Lower leg skin (tissue), 4 donors: ENCODE data around the gene TYRO3. TPM values are rescaled to one million over a fixed set of nuclear protein-coding genes. Genes with fewer than 3 reads are reported as not detected.

ENCODE experiments used
- DNase-seq, 2 donors: peaks; one replicate each; pipeline ENCODE4 v3.0.0-alpha.2; 2019; ENCODE audit warnings: low spot score in 2 of 2
- H3K4me3 ChIP-seq: fragments of 200-600 bp; sonication (generic); 2 replicates; pipeline ENCODE4 v1.5.1; 2017; ENCODE audit warnings: mild to moderate bottlenecking, low read depth; ENCODE audit not compliant: poor library complexity, severe bottlenecking
- CTCF ChIP-seq, 3 donors: fragments of 450-650 bp; IDR thresholded peaks; one replicate each; pipeline ENCODE4 v1.5.1; 2016; ENCODE audit warnings: antibody characterized with exemption in 3 of 3, mild to moderate bottlenecking in 3 of 3, moderate library complexity in 2 of 3
- POLR2A ChIP-seq, 2 donors: fragments of 450-650 bp; IDR thresholded peaks; one replicate each; pipeline ENCODE4 v1.6.1; 2016 to 2017; ENCODE audit warnings: antibody characterized with exemption in 2 of 2, mild to moderate bottlenecking in 1 of 2, moderate library complexity in 1 of 2
- WGBS, 2 donors: methylation state at CpG; one replicate each; pipeline ENCODE4 v1.1.5; 2018; 5-methylcytosine and 5-hydroxymethylcytosine counted together
- intact Hi-C: fragments of 100-400 bp; cut with DNase I; formaldehyde crosslinking; loops from one replicate; pipeline ENCODE4 v1.15.0; 2023; ENCODE audit warnings: low total_unique reads
- total RNA-seq, 4 donors: library from RNA; depleted of rRNA; stranded (reverse); fragments of >200 nt; gene quantifications; one replicate each; pipeline ENCODE4 v1.1.0, GENCODE V29; 2016

Gene TYRO3
- total RNA-seq, 4 donors from 2014 or later = 28.7 to 52.4 (median 29.8) TPM

- intact Hi-C loops = no loop called here
- no peak for TF ChIP-seq POLR2A (IDR thresholded peaks at IDR 0.05)
- no peak for TF ChIP-seq CTCF (IDR thresholded peaks at IDR 0.05)
- no peak overlapping the region for H3K4me3 ChIP-seq
- 78 to 80% methylated on average over 3 of the region's 3 CpGs for WGBS, 2 donors
- no peak for DNase-seq
Measured at GRCh38 chr15:41630616-41631217, 71.7 kb downstream of the TYRO3 start.

GRCh38 chr15:41631880-41632470 is 73.0 kb downstream of the TYRO3 start:
- WGBS, 2 donors = 61 to 67% methylated on average over 3 of the region's 3 CpGs
- no peak overlapping the region for H3K4me3 ChIP-seq
- no peak for DNase-seq
- TF ChIP-seq POLR2A (IDR thresholded peaks at IDR 0.05) = no peak
- TF ChIP-seq CTCF (IDR thresholded peaks at IDR 0.05) = no peak
- intact Hi-C loops = no loop called here

Other genes starting within 250 kb of the TYRO3 start
- 1 to 10 TPM in 3 of 4 donors, under 1 TPM in 1; 0.76 to 1.9 (median 1.5) TPM for gene OIP5, start 226.6 kb upstream of the TYRO3 start, total RNA-seq
- gene NUSAP1, start 226.3 kb upstream of the TYRO3 start, total RNA-seq = 10 to 100 TPM in 2 of 4 donors, 1 to 10 TPM in 2; 3.2 to 17.4 (median 12.0) TPM
- gene NDUFAF1, start 156.7 kb upstream of the TYRO3 start, total RNA-seq = 10 to 100 TPM in 3 of 4 donors, 1 to 10 TPM in 1; 9.6 to 16.8 (median 15.1) TPM
- 10 to 100 TPM; 23.4 to 73.0 (median 37.2) TPM for gene RTF1, start 142.1 kb upstream of the TYRO3 start, total RNA-seq
- 1 to 10 TPM in 2 of 4 donors, not detected in 2; 1.6 to 3.7 TPM for gene ITPKA, start 65.3 kb upstream of the TYRO3 start, total RNA-seq
- under 1 TPM in 3 of 4 donors, not detected in 1; 0.46 to 0.54 (median 0.52) TPM for gene LTK, start 45.4 kb upstream of the TYRO3 start, total RNA-seq
- gene RPAP1, start 15.0 kb upstream of the TYRO3 start, total RNA-seq = 10 to 100 TPM; 15.1 to 58.5 (median 41.0) TPM
- gene MGA, start 101.2 kb downstream of the TYRO3 start, total RNA-seq = 10 to 100 TPM; 17.2 to 24.1 (median 20.7) TPM
- 10 to 100 TPM; 35.3 to 64.4 (median 47.7) TPM for gene MAPKBP1, start 215.3 kb downstream of the TYRO3 start, total RNA-seq